DMS153 treated with DMSO at 0.1 percent for 48 hours (cell line): ENCODE measurements around the gene ABLIM2.

ENCODE experiments used
- DNase-seq: peaks from one replicate; lab custom pipeline; 2025; ENCODE audit not compliant: unreplicated experiment; lab: John Stamatoyannopoulos, UW

Gene ABLIM2

DNA sequence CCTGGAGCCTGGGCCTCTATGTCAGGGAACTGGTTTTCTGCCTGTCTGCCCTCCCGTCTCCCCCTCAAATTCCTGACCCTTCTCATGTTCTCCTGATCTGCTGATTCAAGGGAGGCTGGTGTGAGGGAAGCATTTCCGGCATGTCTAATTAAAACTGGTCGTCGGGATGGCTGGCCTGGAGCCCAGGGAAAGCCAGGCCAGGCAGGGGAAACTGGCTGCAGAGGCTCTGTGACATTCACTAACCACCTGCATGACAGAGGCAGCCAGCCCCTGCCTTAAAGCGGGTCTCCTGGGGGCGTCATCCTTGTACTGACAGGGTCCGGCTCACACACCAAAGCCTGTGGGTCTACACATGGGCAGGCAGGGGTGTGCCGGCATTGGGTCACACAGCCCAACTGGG is 35.2 kb downstream of the ABLIM2 start:
- no peak for DNase-seq

DNA sequence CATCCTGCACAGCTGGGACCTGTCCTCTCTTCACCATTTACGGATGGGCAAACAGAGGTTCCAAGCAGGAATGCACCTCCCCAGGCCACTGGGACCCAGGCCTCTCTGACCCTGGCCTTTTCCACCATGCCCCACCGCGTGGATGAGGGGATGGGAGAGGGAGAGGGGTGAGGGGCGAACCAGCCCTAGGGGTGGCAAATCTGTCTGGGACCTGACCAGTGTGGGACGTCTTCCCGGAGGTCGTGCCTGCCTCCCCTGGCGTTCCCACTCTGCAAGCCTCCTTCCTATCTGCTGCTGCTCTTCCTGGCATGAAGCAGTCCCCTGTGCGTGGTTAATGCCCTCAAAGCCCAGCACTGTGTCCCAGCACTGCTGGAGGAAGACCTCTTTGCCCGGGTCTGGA is 35.9 kb downstream of the ABLIM2 start:
- no peak for DNase-seq

DNA sequence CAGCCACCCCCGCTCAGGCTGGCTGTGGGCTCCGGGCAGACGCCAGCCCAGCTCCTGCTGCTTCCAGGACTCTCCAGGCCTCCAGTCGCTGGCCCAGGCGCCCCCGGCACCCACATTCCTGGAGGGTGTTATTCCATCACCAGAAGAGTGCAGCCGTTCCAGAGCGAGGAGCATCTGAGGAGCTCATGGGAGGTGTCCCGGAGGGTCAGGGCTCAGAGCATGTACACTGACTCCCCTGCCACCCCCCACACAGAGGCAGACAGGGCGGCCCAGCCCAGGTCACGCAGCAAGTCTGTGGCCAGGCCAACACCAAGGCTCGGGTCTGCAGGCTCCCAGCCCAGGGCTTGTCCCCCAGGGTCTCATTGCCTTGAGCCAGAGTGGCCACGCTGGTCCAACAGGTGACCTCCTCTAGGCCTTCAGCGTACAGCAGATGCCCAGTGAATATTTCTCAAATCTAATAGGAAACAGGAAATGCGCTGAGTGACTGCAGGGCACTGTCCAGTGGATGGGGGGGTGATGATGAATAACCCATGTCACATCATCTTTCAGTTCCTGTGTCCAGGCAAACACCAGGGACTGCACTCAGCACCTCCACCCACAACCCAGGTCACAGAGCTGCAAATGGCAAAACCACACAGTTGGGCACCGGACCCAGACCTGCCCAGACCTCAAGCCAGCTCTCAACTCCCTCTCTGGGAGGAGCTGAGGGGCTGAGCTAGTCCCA is 37.2 kb downstream of the ABLIM2 start:
- DNase-seq, result no peak

DNA sequence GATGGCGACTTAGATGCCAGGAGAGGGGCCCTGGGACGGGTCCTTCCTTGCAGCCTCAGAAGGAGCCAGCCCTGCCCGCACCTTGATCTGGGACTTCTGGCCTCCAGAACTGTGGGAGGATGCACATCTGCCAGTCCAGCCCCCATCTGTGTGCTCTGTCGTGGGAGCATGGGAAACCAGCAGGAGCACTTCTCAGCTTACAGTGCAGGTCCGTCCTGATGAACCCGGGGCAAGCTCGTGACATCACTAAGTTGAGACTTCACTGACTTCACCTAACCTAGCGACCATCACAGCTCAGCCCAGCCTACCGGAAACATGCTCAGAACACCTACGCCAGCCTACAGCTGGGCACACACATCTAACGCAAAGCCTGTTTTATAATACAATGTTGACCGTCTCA is 38.1 kb downstream of the ABLIM2 start:
- DNase-seq, result no peak

DNA sequence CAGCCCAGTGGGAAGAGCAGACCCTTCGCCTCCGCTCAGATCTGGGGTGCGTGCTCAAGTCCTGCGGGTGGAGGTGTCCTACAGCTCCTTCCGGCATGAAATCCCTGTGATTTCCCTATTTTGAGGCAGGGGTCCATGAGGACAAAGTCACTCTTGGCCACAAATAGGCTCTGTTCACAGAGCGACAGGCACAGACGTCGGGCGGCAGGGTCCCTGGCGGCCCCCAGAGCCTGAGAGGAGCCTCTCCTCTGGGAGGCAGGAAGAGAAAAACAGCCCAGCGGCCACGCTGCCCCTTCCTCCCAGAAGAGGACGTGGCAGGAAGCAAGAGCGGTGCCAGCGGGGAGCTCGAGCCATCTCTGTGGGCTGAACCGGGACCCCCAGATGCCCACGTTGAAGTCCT is 38.7 kb downstream of the ABLIM2 start:
- no peak for DNase-seq

DNA sequence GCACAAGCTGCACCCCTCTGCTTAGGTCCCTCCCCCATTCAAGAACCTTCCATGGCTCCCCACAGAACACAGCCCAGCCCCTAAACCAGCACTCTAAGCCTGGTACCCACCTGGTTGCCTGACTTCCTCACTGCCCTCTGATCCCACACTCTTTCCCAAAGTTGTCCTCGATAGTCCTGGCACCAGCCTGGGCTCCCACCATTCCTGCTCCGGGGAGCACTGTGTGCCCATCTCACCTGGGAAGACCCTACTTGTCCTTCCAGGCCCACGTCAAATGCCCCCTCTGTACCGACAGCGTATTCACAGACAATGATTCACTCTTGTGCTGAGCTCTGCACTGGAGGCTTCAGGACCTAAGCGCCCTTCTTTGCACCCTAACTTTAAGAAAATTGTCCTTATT is 40.1 kb downstream of the ABLIM2 start:
- DNase-seq, result no peak

DNA sequence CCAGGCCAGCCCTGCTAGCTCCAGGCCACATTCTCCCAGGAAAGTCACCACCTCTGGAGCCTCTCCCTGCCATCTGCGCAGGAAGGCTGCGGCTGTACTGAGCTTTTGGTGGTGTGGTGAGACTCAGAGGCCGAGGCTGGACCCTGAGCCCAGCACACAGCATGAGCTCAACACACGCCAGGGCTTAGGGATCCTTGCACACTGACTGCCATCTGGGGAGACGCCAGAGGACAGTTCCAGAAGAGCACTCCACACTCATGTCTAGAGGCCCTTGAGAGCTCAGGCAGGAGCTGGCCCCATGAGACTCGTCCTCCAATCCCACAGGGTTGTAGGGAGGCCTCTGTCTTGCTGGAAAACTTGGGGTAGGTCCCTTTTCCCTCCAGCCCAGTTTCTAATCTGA is 40.6 kb downstream of the ABLIM2 start:
- no peak for DNase-seq

DNA sequence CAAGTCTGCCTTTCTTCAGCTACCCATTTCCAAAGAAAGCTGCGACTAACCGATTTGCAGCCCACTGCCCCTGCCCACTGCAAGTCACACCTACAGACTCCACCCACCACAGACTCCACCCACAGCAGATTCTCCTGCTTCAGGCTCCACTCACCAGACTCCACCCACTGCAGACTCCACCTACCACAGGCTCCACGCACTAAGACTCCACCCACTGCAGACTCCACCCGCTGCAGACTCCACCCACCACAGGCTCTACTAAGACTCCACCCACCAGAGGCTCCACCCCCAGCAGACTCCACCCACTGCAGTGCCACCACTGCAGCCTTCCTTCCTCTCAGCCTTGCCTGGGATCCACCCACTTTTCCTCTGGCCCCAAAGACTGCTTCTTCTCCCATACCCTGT is 41.3 kb downstream of the ABLIM2 start:
- no peak for DNase-seq

DNA sequence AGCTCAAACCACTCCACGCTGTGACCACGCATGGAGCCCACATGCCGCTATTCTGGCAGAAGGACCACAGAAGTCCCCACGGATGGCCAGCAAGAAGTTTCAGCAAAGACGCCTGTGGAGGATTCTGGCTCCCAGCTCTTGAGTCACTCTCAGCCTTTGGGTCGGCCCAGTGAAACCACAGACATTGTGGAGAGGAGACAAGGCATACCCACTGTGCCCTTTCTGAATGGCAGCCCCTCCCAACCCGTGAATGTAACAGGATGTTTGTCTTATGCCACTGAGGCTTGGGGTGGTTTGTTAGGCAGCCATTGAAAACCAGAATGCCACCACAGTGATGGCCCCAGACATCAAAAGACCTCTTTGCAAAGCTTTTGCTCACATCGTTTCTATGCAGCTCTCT is 42.7 kb downstream of the ABLIM2 start:
- DNase-seq, result no peak

DNA sequence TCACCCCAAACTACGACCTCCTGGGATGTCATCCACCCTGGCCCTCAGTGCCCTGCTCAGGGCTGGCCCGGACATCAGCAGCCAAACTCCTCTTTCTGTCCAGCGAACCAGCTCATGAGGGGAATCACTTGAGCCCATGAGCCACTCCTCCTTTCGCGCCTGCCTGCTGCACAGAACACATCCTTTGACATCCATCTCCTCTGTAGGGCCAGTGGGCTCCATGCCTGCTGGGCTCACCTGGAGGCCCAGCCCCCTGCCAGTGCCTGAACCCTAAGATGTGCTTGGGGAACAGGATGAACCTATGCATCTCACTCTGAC is 43.5 kb downstream of the ABLIM2 start:
- DNase-seq, result no peak

DNA sequence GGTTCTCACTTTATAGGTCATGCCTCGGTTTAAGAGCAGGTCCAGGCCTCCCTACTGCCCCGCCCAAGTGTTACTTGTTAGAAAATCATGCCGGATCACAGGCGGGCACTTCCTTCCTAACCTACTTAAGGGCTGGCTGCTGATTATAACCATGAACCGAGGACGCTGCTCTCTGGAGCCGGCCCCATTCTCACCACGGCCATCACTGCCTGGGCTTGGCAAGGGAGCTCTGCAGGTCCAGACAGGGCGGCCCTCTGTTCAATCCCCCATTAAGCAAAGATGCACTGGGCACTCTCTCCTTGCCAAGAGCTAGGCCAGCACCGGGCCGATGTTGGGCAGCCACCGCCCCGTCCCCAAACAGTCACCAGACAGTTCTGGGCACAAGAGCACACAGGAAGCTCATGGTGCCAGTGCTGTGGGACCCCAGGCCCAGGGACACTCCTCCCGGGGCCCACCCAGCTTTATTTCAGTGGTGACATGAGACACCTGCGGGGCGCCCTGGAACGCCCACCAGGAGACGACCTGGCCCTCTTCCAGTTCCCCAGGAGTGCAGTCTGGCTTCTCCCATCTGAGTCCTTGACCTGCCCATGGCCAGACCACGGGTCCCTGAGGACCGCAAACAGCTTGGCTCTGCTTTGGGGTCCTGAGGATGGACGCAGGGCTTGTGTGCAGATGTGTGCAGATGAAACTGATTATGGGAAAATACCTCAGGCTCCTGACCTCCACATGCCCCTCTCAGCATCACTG is 44.0 kb downstream of the ABLIM2 start:
- DNase-seq, result no peak

DNA sequence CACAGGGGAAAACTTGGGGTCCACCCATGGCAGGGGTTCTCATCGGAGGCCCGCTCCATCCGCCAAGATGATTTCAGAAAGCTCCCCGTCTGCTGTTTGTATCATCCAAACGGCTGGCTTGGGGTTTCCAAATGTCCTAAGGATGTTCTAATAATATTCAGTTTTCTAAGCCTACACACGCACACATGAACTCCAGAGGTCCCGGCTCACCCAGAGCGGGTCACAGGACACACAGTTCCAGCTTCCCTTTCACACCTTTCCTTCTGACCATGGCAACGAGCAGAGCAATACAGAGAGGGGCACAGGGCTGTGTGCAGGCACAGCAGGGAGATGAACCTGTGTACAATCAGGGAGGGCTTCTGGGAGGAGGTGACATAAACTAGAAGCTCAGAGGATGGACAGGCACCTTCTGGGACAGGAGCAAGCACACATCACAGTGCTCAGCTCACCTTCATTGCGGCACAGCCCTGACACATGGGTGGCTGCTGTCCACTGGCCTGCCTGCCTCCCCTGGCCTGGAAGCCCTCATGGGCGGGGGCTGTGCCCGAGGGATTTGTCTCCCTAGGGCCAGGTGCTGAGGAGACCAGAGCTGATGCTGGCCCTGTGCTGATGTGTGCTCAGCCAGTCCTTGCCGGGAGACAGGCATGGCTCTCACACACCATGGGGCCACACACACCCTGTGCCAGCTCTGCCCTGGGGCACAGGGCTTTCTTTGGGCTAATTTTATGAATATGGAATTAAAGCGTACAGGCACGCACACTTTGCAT is 44.8 kb downstream of the ABLIM2 start:
- DNase-seq, result no peak

DNA sequence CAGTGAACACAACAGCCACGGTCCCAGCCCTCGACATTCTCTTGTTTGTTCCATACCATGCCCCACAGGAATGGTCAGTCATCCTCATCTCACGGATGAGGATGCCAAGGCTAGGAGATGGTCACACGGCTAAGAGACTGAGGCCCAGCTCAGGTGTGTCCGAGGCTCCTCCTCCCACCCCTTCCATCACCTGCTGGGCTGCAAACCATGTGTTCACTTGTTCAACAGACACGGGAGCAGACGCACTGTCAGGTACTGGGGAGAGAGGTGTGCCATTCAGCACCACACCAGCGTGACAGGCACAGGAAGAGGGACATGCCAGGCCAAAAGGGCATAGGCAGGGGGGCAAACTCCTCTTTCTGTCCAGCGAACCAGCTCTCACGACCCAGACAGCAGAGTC is 45.9 kb downstream of the ABLIM2 start:
- DNase-seq, result no peak

DNA sequence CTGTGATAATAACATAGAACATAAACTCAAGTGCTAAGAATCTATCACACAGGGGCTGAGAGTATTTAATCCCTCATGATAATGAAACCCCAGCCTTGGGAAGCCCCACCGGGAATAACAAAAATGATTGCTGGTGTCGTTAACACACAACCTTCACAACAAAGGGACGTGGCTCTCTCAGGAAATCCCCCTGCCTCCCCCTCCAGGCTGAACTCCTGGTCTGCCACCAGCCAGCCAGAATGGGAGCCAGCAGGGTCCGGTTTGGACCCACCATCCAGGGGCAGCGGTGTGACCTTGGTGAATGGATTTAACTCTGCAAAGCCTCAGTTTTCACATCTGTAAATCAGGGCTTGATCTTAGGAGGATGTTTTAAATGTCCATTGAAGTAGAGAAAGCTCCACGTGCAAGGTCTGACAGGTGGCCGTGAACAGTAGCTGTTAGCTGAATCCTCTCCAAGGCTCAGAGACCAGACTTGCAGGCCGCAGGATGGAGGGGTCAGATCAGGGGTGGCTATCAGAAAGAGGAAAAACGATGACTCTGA is 46.5 kb downstream of the ABLIM2 start:
- no peak for DNase-seq

DNA sequence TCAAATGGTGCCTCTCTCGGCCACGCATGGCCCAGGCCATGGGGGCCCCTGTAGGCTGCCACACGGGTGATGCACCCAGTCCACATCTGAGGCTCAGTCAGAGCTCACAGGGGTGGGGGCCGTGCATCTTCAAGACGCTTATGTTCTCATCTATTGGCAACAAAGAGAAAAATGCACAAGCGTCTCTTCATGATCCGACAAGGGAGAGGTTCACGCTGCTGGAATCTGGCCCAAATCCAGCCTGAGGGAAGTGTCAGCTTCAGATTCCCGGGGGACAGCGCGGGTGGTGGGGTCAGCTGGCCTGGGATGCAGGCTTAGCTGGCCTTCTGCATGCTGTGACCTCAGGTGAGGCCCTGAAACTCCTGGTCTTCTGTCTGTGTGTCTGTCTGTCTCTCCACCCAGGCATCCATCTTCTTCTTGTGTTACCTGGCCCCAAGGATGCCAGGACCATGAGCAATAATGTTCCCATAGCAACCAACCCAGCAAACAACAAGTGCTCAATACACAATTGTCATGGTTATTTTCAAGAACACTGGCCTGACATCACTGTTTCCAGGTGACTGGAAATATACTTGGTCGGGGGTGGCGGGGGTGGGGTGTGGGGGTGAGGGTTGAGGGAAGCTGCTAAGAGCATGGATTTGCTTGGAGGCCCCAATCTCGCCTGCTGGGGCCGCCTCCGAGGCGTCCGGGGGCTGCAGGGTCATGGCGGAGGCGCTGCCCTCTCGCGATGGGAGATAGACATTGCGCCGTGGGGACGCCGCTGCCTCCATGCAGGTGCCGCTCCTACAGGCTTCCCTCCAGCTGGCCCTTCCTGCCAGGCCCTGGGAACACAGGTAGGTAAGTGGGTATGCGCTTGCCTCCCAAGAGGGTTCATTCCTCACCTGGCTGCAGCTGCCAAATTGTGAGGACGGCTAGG is 48.3 kb downstream of the ABLIM2 start:
- DNase-seq, result no peak

DNA sequence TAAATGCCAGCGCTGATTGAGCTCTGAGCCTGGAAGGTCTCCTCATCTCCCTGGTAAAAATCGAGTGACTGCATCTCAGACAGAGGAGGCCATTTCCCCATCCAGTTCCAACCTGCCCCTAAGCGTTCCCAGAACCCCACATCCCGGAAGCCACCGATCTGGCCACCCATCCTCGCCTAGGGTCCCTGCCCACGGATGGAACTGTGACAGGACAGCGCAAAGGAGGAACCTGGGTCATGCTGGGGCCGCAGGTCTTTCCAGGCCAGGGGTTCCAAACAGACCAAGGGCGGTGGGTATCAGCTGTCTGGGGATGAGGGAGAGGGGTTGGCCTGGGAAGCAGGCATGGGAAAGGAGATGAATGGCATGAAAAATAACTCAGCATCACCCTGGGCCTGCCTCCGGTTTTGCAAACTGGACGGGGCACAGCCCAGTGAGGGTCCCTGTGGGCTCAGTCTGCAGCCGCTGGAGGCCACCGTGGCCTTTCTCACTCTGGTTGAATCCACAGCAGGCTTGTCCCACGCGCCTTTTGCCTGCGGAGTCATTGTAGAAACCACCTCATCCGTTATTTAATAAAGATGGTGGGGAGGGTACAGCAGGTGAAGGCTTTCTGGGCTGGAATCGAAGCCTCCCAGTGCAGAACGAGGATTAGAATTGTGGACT is 49.1 kb downstream of the ABLIM2 start:
- no peak for DNase-seq

DNA sequence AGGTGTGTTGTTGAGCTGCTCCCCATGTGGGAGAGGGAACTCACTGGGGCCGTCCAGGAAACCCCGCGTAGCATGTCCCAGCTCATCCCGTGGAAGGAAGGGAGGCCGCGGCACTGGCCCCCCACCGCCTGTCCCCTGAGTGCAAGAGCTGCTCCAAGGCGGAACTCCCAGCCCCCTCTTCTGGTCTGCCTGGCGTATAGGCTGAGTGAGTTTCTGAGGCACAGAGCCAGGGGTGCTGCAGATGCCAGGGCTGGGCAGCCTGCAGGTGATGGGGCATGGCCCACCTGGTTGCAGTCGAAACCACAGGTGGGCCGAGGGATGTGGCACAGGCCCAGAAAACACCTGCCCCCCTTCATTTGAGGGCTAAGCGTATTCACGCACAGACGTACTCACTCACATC is 49.6 kb downstream of the ABLIM2 start:
- DNase-seq, result no peak

DNA sequence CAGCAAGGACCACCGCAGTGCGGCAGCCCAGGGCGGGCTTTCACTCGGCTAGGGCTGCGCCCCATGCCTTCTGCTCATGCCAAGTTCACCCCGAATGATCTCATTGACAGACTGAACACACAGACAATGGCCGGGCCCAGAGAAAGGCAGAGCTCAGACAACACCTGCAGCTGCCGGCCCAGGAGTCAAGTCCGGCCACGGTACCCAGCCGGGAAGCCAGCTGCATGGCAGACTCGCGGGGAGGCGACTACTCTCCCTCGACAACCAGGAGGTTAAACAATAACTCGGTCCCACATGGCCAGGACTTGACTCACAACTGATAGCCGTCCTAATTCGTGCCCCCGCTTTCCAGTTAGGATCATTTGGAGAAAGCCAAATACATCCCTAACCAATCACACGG is 50.4 kb downstream of the ABLIM2 start:
- DNase-seq, result no peak

DNA sequence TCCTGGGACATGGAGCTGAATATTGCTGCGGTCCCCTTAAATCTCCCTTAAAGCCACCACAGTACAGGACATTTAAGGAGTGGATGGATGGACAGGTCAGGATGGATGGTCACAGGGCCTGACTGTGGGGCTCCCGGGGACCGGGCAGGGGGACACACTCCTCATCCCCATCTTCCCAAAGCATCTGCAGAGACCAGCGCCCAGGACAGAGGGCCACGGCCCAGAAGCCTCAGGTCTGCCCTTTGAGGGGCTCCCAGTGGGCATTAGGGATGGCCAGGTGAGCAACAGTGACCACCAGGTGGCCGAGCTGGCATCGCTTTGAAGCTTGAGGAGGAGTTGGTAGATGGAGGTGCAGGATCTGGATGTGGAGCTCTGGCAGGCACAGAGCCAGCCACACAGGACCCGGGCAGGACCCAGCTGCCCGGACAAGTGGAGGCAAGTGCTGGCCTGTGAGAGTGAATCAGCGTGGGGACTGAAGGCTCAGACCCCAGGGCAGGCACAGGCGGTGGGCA is 51.4 kb downstream of the ABLIM2 start:
- no peak for DNase-seq

DNA sequence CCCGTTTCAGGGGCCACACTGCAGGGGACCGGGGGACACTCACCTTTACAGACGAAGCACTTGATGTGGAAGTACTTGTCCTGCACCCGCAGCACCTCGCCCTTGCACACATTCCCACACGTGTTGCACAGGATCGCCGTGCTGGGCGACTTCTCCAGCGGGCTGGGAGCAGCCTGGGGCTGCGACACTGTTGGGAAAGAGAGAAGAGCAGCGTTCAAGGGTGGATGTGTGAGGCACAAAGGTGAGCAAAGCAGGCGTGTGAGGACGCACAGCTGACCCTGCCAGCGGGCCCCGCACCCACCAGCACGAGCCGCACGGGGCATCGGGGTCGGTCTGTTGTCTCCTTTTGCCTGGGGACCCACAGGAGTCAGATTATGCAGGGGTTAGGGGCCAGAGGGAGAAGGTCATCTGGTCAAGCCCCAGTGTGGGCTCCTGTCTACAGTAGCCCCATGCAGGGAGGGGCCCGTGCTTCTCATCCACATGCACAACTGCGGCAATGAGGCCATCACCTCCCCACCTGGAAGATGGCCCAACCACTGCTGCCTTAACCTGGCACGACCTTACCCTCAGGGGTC is 52.1 kb downstream of the ABLIM2 start:
- DNase-seq, result no peak
